Neural progenitor cell (in vitro differentiated cells): ENCODE data around the gene TMEM132E.

Experiments
- EZH2 ChIP-seq: fragments of 200-600 bp; sonication (generic); IDR thresholded peaks from 2 replicates; pipeline ENCODE4 v1.6.1; 2017; ENCODE audit warnings: antibody characterized with exemption, mild to moderate bottlenecking, moderate library complexity
- TF ChIP-seq, protein P1 (sequence below): fragments of 200-600 bp; sonication (generic); IDR thresholded peaks from 2 replicates; pipeline ENCODE4 v1.5.1; 2017; ENCODE audit warnings: antibody characterized with exemption, mild to moderate bottlenecking

DNA sequence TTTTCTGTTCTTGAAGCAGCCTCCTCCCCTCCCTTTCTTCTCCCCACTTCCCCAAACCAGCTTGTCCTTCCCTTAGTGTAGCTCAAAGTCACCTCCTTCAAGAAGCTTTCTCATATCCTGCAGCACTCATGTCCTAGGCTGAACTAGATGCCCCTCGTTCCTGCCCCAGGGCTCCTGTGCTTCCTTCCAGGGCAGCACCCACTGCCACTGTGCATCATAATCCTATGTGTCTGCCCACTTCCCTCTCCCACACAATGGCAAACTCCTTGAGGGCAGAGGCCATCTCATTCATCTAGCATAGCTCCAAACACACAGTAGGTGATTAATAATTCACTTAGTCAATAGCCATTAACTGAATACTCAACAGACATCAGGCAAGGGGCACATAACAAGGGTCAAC is 6.9 kb upstream of the TMEM132E start:
- TF ChIP-seq, protein P1, sequence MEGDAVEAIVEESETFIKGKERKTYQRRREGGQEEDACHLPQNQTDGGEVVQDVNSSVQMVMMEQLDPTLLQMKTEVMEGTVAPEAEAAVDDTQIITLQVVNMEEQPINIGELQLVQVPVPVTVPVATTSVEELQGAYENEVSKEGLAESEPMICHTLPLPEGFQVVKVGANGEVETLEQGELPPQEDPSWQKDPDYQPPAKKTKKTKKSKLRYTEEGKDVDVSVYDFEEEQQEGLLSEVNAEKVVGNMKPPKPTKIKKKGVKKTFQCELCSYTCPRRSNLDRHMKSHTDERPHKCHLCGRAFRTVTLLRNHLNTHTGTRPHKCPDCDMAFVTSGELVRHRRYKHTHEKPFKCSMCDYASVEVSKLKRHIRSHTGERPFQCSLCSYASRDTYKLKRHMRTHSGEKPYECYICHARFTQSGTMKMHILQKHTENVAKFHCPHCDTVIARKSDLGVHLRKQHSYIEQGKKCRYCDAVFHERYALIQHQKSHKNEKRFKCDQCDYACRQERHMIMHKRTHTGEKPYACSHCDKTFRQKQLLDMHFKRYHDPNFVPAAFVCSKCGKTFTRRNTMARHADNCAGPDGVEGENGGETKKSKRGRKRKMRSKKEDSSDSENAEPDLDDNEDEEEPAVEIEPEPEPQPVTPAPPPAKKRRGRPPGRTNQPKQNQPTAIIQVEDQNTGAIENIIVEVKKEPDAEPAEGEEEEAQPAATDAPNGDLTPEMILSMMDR, result no peak
- TF ChIP-seq EZH2, result no peak
